PC-3 (cell line): ENCODE data around the gene GRIK5. TPM values are rescaled to one million over a fixed set of nuclear protein-coding genes. Genes with fewer than 3 reads are reported as not detected.

ENCODE experiments used
- ATAC-seq: fragments of 200-7000 bp; cut with Tn5 transposase; 2 replicates; pipeline ENCODE4 v1.9.1; 2020; ENCODE audit warnings: mild to moderate bottlenecking, moderate library complexity
- BruUV-seq: library from RNA; stranded (reverse); fragments of 400-500 nt; replicated peaks from 2 replicates; lab custom pipeline; 2021; lab: Mats Ljungman, UMichigan
- CTCF ChIA-PET: fragments of 300-600 bp; sonication (Branson Sonifier 250); formaldehyde crosslinking; loops from one replicate; lab custom pipeline; 2022; ENCODE audit warnings: antibody characterized with exemption; lab: Charles Lee
- POLR2A ChIA-PET: fragments of 300-600 bp; sonication (Branson Sonifier 250); formaldehyde crosslinking; loops from one replicate; lab custom pipeline; 2022; ENCODE audit warnings: antibody characterized with exemption; ENCODE audit not compliant: unreplicated experiment; lab: Charles Lee
- DNase-seq: peaks from one replicate; pipeline ENCODE4 v3.0.0-alpha.2; 2015
- H2AFZ ChIP-seq: fragments of 300-600 bp; sonication (generic); 2 replicates; pipeline ENCODE4 v1.6.0; 2016; ENCODE audit warnings: antibody characterized with exemption, low read length
- H3F3A ChIP-seq: fragments of 300-600 bp; sonication (generic); one replicate; pipeline ENCODE4 v1.6.0; 2017; ENCODE audit warnings: antibody characterized with exemption, low read length, control low read depth, mild to moderate bottlenecking; ENCODE audit not compliant: unreplicated experiment
- H3K27ac ChIP-seq: fragments of 300-600 bp; sonication (generic); 2 replicates; pipeline ENCODE4 v1.5.1; 2016; ENCODE audit warnings: mild to moderate bottlenecking, low read length
- H3K27me3 ChIP-seq: fragments of 300-600 bp; sonication (generic); 2 replicates; pipeline ENCODE4 v1.6.1; 2016; ENCODE audit warnings: low read length, mixed read lengths
- H3K36me3 ChIP-seq: fragments of 300-600 bp; sonication (generic); 2 replicates; pipeline ENCODE4 v1.6.1; 2016; ENCODE audit warnings: low read depth, mixed run types, low read length, mixed read lengths
- H3K4me1 ChIP-seq: fragments of 300-600 bp; sonication (generic); 2 replicates; pipeline ENCODE4 v1.5.1; 2016; ENCODE audit warnings: low read length; ENCODE audit not compliant: insufficient read depth
- H3K4me2 ChIP-seq: fragments of 300-600 bp; sonication (generic); 2 replicates; pipeline ENCODE4 v1.6.0; 2016; ENCODE audit warnings: low read length
- H3K4me3 ChIP-seq: fragments of 300-600 bp; sonication (generic); 2 replicates; pipeline ENCODE4 v1.5.1; 2016; ENCODE audit warnings: mild to moderate bottlenecking, low read length, mixed read lengths
- H3K79me2 ChIP-seq: fragments of 300-600 bp; sonication (generic); 2 replicates; pipeline ENCODE4 v1.6.1; 2017; ENCODE audit warnings: low read length, mixed read lengths
- H3K9ac ChIP-seq: fragments of 300-600 bp; sonication (generic); 2 replicates; pipeline ENCODE4 v1.6.0; 2016; ENCODE audit warnings: mild to moderate bottlenecking, low read length
- H3K9me2 ChIP-seq: fragments of 300-600 bp; sonication (generic); replicated peaks from 2 replicates; pipeline ENCODE4 v1.6.1; 2016; ENCODE audit warnings: mixed run types, low read length, mixed read lengths
- H3K9me3 ChIP-seq: fragments of 300-600 bp; sonication (generic); 2 replicates; pipeline ENCODE4 v1.6.1; 2016; ENCODE audit warnings: low read length, mixed read lengths
- H4K20me1 ChIP-seq: fragments of 300-600 bp; sonication (generic); 2 replicates; pipeline ENCODE4 v1.6.1; 2016; ENCODE audit warnings: low read length, mixed read lengths
- EZH2 ChIP-seq: fragments of 300-600 bp; sonication (generic); IDR thresholded peaks from one replicate; pipeline ENCODE4 v1.6.1; 2017; ENCODE audit warnings: antibody characterized with exemption, mild to moderate bottlenecking, low read length; ENCODE audit not compliant: unreplicated experiment
- EZH2phosphoT487 ChIP-seq: fragments of 300-600 bp; sonication (generic); IDR thresholded peaks from 2 replicates; pipeline ENCODE4 v1.6.1; 2018; ENCODE audit warnings: mild to moderate bottlenecking, antibody characterized with exemption, low read length, borderline replicate concordance
- intact Hi-C: fragments of 100-400 bp; cut with micrococcal nuclease; formaldehyde crosslinking; loops from 2 replicates; pipeline ENCODE4 v1.9.0; 2023
- total RNA-seq: library from RNA; depleted of rRNA; stranded (reverse); fragments of >200 nt; gene quantifications from 2 replicates; pipeline ENCODE4 v1.2.3, GENCODE V29; 2014
- TF ChIP-seq, protein P1 (sequence below): fragments of 300-600 bp; sonication (generic); conservative IDR thresholded peaks from 2 replicates; pipeline ENCODE4 v1.5.1; 2017; ENCODE audit warnings: antibody characterized with exemption, low read depth, mild to moderate bottlenecking, low read length

Gene GRIK5
- total RNA-seq, 1 experiment from 2014 or later, result not detected

DNA sequence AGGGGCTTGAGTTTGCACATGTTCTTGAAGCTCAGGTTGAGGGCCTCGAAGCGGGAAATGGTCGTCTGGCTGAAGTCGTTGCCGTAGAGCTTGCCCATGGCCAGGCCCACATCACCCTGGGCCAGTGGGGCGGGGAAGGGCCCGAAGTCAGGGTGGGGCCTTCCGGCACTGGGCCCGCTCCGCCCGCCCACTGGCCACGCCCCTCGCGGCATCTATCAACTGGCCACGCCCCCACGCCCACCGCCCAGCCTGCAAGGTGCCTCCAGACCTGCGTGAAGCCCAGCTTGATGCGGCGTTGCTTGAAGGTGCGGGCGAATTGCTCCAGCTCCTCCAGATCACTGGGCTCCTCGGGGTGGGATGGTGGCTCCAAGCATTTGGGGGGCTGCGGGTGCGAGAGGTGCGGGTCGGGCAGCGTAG lies 25.8 kb upstream of the GRIK5 start:
- no peak for ATAC-seq
- H3F3A ChIP-seq, result no peaks in the 10 kb centered on the region
- no TSS peak for BruUV-seq
- H3K9ac ChIP-seq, result no peak overlapping the region
- no peaks in the 10 kb centered on the region for H3K4me1 ChIP-seq
- TF ChIP-seq, protein P1, sequence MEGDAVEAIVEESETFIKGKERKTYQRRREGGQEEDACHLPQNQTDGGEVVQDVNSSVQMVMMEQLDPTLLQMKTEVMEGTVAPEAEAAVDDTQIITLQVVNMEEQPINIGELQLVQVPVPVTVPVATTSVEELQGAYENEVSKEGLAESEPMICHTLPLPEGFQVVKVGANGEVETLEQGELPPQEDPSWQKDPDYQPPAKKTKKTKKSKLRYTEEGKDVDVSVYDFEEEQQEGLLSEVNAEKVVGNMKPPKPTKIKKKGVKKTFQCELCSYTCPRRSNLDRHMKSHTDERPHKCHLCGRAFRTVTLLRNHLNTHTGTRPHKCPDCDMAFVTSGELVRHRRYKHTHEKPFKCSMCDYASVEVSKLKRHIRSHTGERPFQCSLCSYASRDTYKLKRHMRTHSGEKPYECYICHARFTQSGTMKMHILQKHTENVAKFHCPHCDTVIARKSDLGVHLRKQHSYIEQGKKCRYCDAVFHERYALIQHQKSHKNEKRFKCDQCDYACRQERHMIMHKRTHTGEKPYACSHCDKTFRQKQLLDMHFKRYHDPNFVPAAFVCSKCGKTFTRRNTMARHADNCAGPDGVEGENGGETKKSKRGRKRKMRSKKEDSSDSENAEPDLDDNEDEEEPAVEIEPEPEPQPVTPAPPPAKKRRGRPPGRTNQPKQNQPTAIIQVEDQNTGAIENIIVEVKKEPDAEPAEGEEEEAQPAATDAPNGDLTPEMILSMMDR, result no peak
- TF ChIP-seq EZH2 (no peak), EZH2phosphoT487 (no peak)
- DNase-seq, result no peak
- no peak overlapping the region for H3K4me3 ChIP-seq
- H3K9me3 ChIP-seq, result no peaks in the 10 kb centered on the region
- no peak overlapping the region for H2AFZ ChIP-seq
- H3K36me3 ChIP-seq, result no peaks in the 10 kb centered on the region
- CTCF ChIA-PET, result no interaction called here
- no peaks in the 10 kb centered on the region for H4K20me1 ChIP-seq
- no peaks in the 10 kb centered on the region for H3K9me2 ChIP-seq
- H3K4me2 ChIP-seq, result no peak overlapping the region
- no peaks in the 10 kb centered on the region for H3K27me3 ChIP-seq
- H3K79me2 ChIP-seq, result no peaks in the 10 kb centered on the region
- H3K27ac ChIP-seq, result no peak overlapping the region
- intact Hi-C loops, result no loop called here
- POLR2A ChIA-PET, result no interaction called here

DNA sequence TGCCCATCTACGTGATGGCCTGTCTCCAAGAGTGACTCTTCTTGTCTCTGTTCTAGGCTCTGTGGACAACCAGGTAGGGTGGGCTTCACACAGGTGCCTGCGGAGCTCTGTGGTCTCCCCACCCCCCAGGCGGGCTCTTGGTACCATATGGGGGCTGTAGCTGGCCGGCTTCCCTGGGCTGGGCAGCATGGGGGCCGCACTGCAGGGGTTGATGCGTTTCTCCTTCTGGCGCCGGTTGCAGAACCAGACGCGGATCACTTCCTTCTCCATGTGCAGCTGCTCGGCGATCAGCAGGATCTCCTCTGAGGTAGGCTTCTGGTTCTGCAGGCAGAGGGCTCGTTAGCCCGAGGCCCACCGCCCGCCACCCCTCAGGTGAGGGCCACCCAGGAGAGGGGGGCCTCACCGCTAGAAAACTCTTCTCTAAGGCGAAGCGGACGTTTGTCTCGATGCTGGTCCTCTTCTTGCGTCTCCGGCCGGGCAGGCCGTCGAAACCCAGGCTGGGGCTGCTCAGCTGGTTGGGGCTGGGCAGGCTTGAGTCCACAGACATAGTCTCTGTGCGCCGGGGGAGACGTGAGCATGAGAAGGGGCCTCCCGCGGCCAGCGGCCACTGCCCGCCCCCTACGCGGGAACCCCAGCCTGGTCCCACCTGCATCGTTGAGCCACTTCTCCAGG lies 25.3 kb upstream of the GRIK5 start:
- Histone ChIP-seq H3K79me2 (no peaks in the 10 kb centered on the region), H3K27me3 (no peaks in the 10 kb centered on the region), H2AFZ (no peak overlapping the region), H3F3A (no peaks in the 10 kb centered on the region), H3K4me3 (no peak overlapping the region), H4K20me1 (no peaks in the 10 kb centered on the region), H3K9ac (no peak overlapping the region), H3K27ac (no peak overlapping the region), H3K9me2 (no peaks in the 10 kb centered on the region), H3K4me2 (no peak overlapping the region), H3K9me3 (no peaks in the 10 kb centered on the region), H3K36me3 (no peaks in the 10 kb centered on the region), H3K4me1 (no peaks in the 10 kb centered on the region)
- intact Hi-C loops, result no loop called here
- no TSS peak for BruUV-seq
- POLR2A ChIA-PET, result no interaction called here
- ATAC-seq (no peak), DNase-seq (no peak)
- CTCF ChIA-PET, result no interaction called here
- TF ChIP-seq, protein P1, result no peak

- H3K27ac ChIP-seq, result no peak overlapping the region
- no peaks in the 10 kb centered on the region for H3K27me3 ChIP-seq
- 0 out of 2 replicates have a peak, but pooled peaks cover under 1% of the 10 kb centered on the region for H3K4me1 ChIP-seq
- no peak for TF ChIP-seq EZH2
- no peak overlapping the region for H3K4me3 ChIP-seq
- H3K9me2 ChIP-seq, result no peaks in the 10 kb centered on the region
- ATAC-seq (no peak), DNase-seq (no peak)
- BruUV-seq, result no TSS peak
- intact Hi-C loops, result no loop called here
- CTCF ChIA-PET, result no interaction called here
- H3K36me3 ChIP-seq, result no peaks in the 10 kb centered on the region
- H3K9ac ChIP-seq, result no peak overlapping the region
- H3K9me3 ChIP-seq, result no peaks in the 10 kb centered on the region
- H3F3A ChIP-seq, result no peaks in the 10 kb centered on the region
- no peak overlapping the region for H2AFZ ChIP-seq
- H4K20me1 ChIP-seq, result no peaks in the 10 kb centered on the region
- POLR2A ChIA-PET, result no interaction called here
- no peak overlapping the region for H3K4me2 ChIP-seq
- no peaks in the 10 kb centered on the region for H3K79me2 ChIP-seq
These were observed 23.9 kb upstream of the GRIK5 start for GRCh38 chr19:42093926-42094325.
